K562 (cell line): ENCODE results near the gene VWA3A. TPM values are rescaled to one million over a fixed set of nuclear protein-coding genes. Genes with fewer than 3 reads are reported as not detected.

Experiments used
- ATAC-seq: fragments of 200-7000 bp; cut with Tn5 transposase; 3 replicates; pipeline ENCODE4 v1.9.1; 2020; ENCODE audit warnings: moderate library complexity
- BruUV-seq: library from RNA; stranded (reverse); fragments of 400-500 nt; replicated peaks from 2 replicates; lab custom pipeline; 2021; lab: Mats Ljungman, UMichigan
- CTCF ChIA-PET: fragments of 300-600 bp; formaldehyde crosslinking; extraction: SDS; loops from one replicate; lab custom pipeline; 2021; ENCODE audit warnings: low intra/inter-chr PET ratio; lab: Yijun Ruan, JAX
- POLR2A ChIA-PET: fragments of 300-600, 350-650 bp; sonication (Branson Sonifier 250); formaldehyde crosslinking; extraction: SDS; loops from one replicate; lab custom pipeline; 2021; ENCODE audit warnings: antibody characterized with exemption, inconsistent platforms; lab: Yijun Ruan, JAX
- DNase-seq, 4 experiments: peaks; one replicate each; pipeline versions ENCODE4 v3.0.0 to v3.0.0-alpha.2; 2011 to 2018; ENCODE audit warnings: low spot score in 3 of 4, mixed read lengths in 3 of 4; ENCODE audit errors: extremely low read depth in 1 of 4
- FAIRE-seq: peaks from 2 replicates; lab custom pipeline; 2011; peaks lifted over from hg19 to GRCh38; lab: Jason Lieb, UNC
- H2AFZ ChIP-seq: 2 replicates; pipeline ENCODE4 v1.6.0; 2011; ENCODE audit warnings: low read depth, low read length, control low read depth, inconsistent platforms
- H3K27ac ChIP-seq: fragments of 200-600 bp; 3 replicates; pipeline ENCODE4 v1.8.0; 2011; ENCODE audit warnings: low read depth, mild to moderate bottlenecking, control low read depth, inconsistent platforms, low read length, moderate library complexity, mixed read lengths; ENCODE audit errors: extremely low read depth
- H3K27me3 ChIP-seq, 2 experiments: fragments of 300-600 bp in 1 of 2; 2 replicates in 1 of 2; 3 replicates in 1 of 2; pipeline versions ENCODE4 v1.6.0 to v1.8.0; 2011; ENCODE audit warnings: inconsistent platforms in 2 of 2, low read length in 2 of 2, mild to moderate bottlenecking in 1 of 2, mixed read lengths in 1 of 2, moderate library complexity in 1 of 2; ENCODE audit not compliant: control insufficient read depth in 2 of 2, insufficient read depth in 2 of 2
- H3K36me3 ChIP-seq: fragments of 300-600 bp; 3 replicates; pipeline ENCODE4 v1.8.0; 2011; ENCODE audit warnings: mild to moderate bottlenecking, low read length, inconsistent platforms; ENCODE audit not compliant: control insufficient read depth, insufficient read depth
- H3K4me1 ChIP-seq, 2 experiments: fragments of 200-600 bp in 1 of 2; replicated peaks in 1 of 2; 2 replicates in 1 of 2; 3 replicates in 1 of 2; pipeline versions ENCODE4 v1.5.1 to v1.8.0; 2011; ENCODE audit warnings: inconsistent platforms in 2 of 2, low read length in 2 of 2, mild to moderate bottlenecking in 1 of 2, mixed read lengths in 1 of 2, moderate library complexity in 1 of 2; ENCODE audit not compliant: control insufficient read depth in 2 of 2, insufficient read depth in 2 of 2
- H3K4me2 ChIP-seq: 2 replicates; pipeline ENCODE4 v1.6.1; 2011; ENCODE audit warnings: low read length, control low read depth, inconsistent platforms, mixed read lengths; ENCODE audit not compliant: insufficient read depth
- H3K4me3 ChIP-seq: fragments of 200-600 bp; sonication (generic), shearing (Covaris generic); 2 replicates; pipeline ENCODE4 v1.5.1; 2016; ENCODE audit warnings: control low read depth, inconsistent platforms
- H3K79me2 ChIP-seq: fragments of 200-600 bp; 3 replicates; pipeline ENCODE4 v1.8.0; 2011; ENCODE audit warnings: low read length, inconsistent platforms; ENCODE audit not compliant: control insufficient read depth, insufficient read depth
- H3K9ac ChIP-seq, 2 experiments: 2 replicates each; pipeline versions ENCODE4 v1.6.0 to v1.6.1; 2011; ENCODE audit warnings: low read depth in 2 of 2, low read length in 2 of 2, control low read depth in 1 of 2, inconsistent platforms in 1 of 2, mild to moderate bottlenecking in 1 of 2, mixed read lengths in 1 of 2; ENCODE audit not compliant: insufficient read depth in 1 of 2
- H3K9me1 ChIP-seq: one replicate; pipeline ENCODE4 v1.6.0; 2011; ENCODE audit warnings: inconsistent platforms, mild to moderate bottlenecking, low read length, moderate library complexity; ENCODE audit not compliant: control insufficient read depth, insufficient read depth
- H3K9me3 ChIP-seq: replicated peaks from 2 replicates; pipeline ENCODE4 v1.5.1; 2011; ENCODE audit warnings: low read depth, low read length, inconsistent platforms; ENCODE audit not compliant: control insufficient read depth, insufficient read depth
- H4K20me1 ChIP-seq: replicated peaks from 2 replicates; pipeline ENCODE4 v1.6.1; 2011; ENCODE audit warnings: low read length, inconsistent platforms, mixed read lengths; ENCODE audit not compliant: control insufficient read depth, insufficient read depth
- AFF4 ChIP-seq: sonication (generic); formaldehyde crosslinking; IDR thresholded peaks from 2 replicates; pipeline ENCODE4 v1.8.0; 2023; ENCODE audit warnings: mild to moderate bottlenecking, missing genetic modification reagents
- BCL6 ChIP-seq: fragments of 250-450 bp; sonication (Bioruptor Pico); IDR thresholded peaks from 2 replicates; pipeline ENCODE4 v1.4.0; 2020
- ESRRB ChIP-seq: fragments of 250-450 bp; sonication (Bioruptor Pico); IDR thresholded peaks from 2 replicates; pipeline ENCODE4 v1.5.0; 2020; ENCODE audit warnings: mild to moderate bottlenecking, moderate library complexity, borderline replicate concordance
- HMBOX1 ChIP-seq: sonication (generic); IDR thresholded peaks from 2 replicates; pipeline ENCODE4 v1.6.1; 2016
- KLF1 ChIP-seq: fragments of 450-650 bp; IDR thresholded peaks from 2 replicates; pipeline ENCODE4 v1.6.1; 2016; ENCODE audit warnings: missing genetic modification characterization, missing compliant biosample characterization
- POLR3G ChIP-seq: IDR thresholded peaks from 2 replicates; pipeline ENCODE4 v1.6.1; 2011; ENCODE audit not compliant: insufficient read length, insufficient replicate concordance; ENCODE audit errors: extremely low read depth
- TAF15 ChIP-seq: fragments of 200-400 bp; formaldehyde crosslinking; IDR thresholded peaks from 2 replicates; pipeline ENCODE4 v1.6.1; 2017; ENCODE audit warnings: mild to moderate bottlenecking, low read depth, low read length, moderate library complexity
- TCFL5 ChIP-seq: fragments of 250-450 bp; sonication (Bioruptor Pico); conservative IDR thresholded peaks from 2 replicates; pipeline ENCODE4 v1.6.1; 2021; ENCODE audit warnings: mild to moderate bottlenecking, moderate library complexity, matching md5 sums
- ZNF165 ChIP-seq: fragments of 250-450 bp; sonication (Bioruptor Pico); IDR thresholded peaks from 2 replicates; pipeline ENCODE4 v1.4.0; 2020; ENCODE audit warnings: borderline replicate concordance
- ZNF695 ChIP-seq: fragments of 450-650 bp; formaldehyde crosslinking; IDR thresholded peaks from 2 replicates; pipeline ENCODE4 v1.4.0; 2020; ENCODE audit warnings: mild to moderate bottlenecking, moderate library complexity
- WGBS: fragments of 100-300 bp; shearing (Covaris generic); methylation state at CpG from one replicate; pipeline ENCODE4 v1.1.6; 2016; ENCODE audit warnings: low coverage, mixed read lengths; ENCODE audit not compliant: insufficient coverage; ENCODE audit errors: missing lambda C conversion rate; 5-methylcytosine and 5-hydroxymethylcytosine counted together
- in situ Hi-C: fragments of 300-500 bp; cut with MboI; formaldehyde crosslinking; loops from 4 replicates; pipeline ENCODE4 v1.15.0; 2018; ENCODE audit warnings: inconsistent platforms, mixed read lengths
- intact Hi-C: fragments of 100-400 bp; cut with micrococcal nuclease; formaldehyde crosslinking; loops from 2 replicates; pipeline ENCODE4 v1.14.2; 2022
- polyA plus RNA-seq, 8 experiments: library from polyadenylated mRNA; depleted of rRNA in 4 of 8; stranded (reverse) in 5 of 8; unstranded in 3 of 8; fragments of >200 nt; fragmentation: Nextera tagmentation in 2 of 8; fragmentation: Illumina TruSeq in 1 of 8; extraction: Ambion mirVana in 2 of 8; extraction: Trizol in 1 of 8; gene quantifications; 2 replicates each; pipeline versions ENCODE4 v1.2.1 to v1.2.3, GENCODE V29; 2011 to 2014; ENCODE audit warnings: inconsistent platforms in 1 of 8, missing spikeins in 1 of 8
- total RNA-seq, 7 experiments: library from RNA; depleted of rRNA in 6 of 7; stranded (reverse); fragments of >200 nt in 6 of 7; fragmentation: Illumina TruSeq in 2 of 7; extraction: Trizol in 2 of 7; gene quantifications; 2 replicates each; pipeline versions ENCODE4 v1.2.1 to v1.2.3, GENCODE V29; 2011 to 2021; ENCODE audit warnings: low replicate concordance in 1 of 7
- TF ChIP-seq, protein P1 (sequence below): fragments of 250-450 bp; sonication (Bioruptor Pico); IDR thresholded peaks from 2 replicates; pipeline ENCODE4 v1.4.0; 2020; ENCODE audit warnings: borderline replicate concordance
- TF ChIP-seq, protein P2 (sequence below), 2 experiments: fragments of 450-650 bp in 1 of 2; sonication (generic) in 1 of 2; formaldehyde crosslinking; conservative IDR thresholded peaks; 2 replicates each; pipeline versions ENCODE4 v1.4.0 to v1.8.1; 2020 to 2022; ENCODE audit warnings: mild to moderate bottlenecking in 1 of 2, missing genetic modification reagents in 1 of 2

VWA3A gene
- total and polyA plus RNA-seq, 9 of the 15 experiments (the other 6 are each of a cell fraction or from before 2014, with no cell fraction given), result not detected

GRCh38 chr16:22063888-22064467 is 28.4 kb upstream of the VWA3A start (continued):
- TF ChIP-seq TAF15, result no peak
- TF ChIP-seq, all 486 proteins: peak for 0

GRCh38 chr16:22065252-22065651 is 27.1 kb upstream of the VWA3A start:
- no peaks in the 10 kb centered on the region for H3K36me3 ChIP-seq
- H3K27me3 ChIP-seq, result no peaks in the 10 kb centered on the region
- no peak overlapping the region for H2AFZ ChIP-seq
- in situ Hi-C loops, result no loop called here
- H3K4me3 ChIP-seq, result no peak overlapping the region
- POLR2A ChIA-PET, result interaction anchor here (0.7 to 1.1 kb wide), 2 partner anchors 10 to 40 kb away, joined by 3 read pairs; no protein-coding TSS in a partner anchor
- no peak overlapping the region for H3K9ac ChIP-seq
- no TSS peak for BruUV-seq
- H3K79me2 ChIP-seq, result no peaks in the 10 kb centered on the region
- no peak overlapping the region for H3K4me2 ChIP-seq
- H3K27ac ChIP-seq, result no peak overlapping the region
- DNase-seq (no peak), FAIRE-seq (no peak), ATAC-seq (no peak)
- H4K20me1 ChIP-seq, result no peaks in the 10 kb centered on the region
- no peaks in the 10 kb centered on the region for H3K9me1 ChIP-seq
- 100% methylated on average over 1 of the region's 1 CpG for WGBS
- intact Hi-C loops, result no loop called here
- TF ChIP-seq ZNF695 (CRISPR knock-in tag) (no peak), TCFL5 (no peak), ESRRB (CRISPR knock-in tag) (no peak), KLF1 (tag) (no peak), AFF4 (CRISPR knock-in tag) (no peak), BCL6 (CRISPR knock-in tag) (no peak), POLR3G (no peak), HMBOX1 (no peak), ZNF165 (CRISPR knock-in tag) (no peak)
- TF ChIP-seq, protein P1, sequence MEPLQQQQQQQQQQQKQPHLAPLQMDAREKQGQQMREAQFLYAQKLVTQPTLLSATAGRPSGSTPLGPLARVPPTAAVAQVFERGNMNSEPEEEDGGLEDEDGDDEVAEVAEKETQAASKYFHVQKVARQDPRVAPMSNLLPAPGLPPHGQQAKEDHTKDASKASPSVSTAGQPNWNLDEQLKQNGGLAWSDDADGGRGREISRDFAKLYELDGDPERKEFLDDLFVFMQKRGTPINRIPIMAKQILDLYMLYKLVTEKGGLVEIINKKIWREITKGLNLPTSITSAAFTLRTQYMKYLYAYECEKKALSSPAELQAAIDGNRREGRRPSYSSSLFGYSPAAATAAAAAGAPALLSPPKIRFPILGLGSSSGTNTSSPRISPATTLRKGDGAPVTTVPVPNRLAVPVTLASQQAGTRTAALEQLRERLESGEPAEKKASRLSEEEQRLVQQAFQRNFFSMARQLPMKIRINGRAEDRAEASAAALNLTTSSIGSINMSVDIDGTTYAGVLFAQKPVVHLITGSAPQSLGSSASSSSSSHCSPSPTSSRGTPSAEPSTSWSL (CRISPR knock-in tag), result no peak
- TF ChIP-seq, protein P2, sequence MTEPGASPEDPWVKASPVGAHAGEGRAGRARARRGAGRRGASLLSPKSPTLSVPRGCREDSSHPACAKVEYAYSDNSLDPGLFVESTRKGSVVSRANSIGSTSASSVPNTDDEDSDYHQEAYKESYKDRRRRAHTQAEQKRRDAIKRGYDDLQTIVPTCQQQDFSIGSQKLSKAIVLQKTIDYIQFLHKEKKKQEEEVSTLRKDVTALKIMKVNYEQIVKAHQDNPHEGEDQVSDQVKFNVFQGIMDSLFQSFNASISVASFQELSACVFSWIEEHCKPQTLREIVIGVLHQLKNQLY (CRISPR knock-in tag; conservative IDR thresholded peaks at IDR 0.05), result no peak
- TF ChIP-seq, all 486 proteins: peak for 0
- H3K9me3 ChIP-seq, result 0 out of 2 replicates have a peak, but pooled peaks cover 1% of the 10 kb centered on the region
- CTCF ChIA-PET, result no interaction called here
- H3K4me1 ChIP-seq, result no peaks in the 10 kb centered on the region
